Memory B cell (primary cell): Measurements from ENCODE around the gene TNS1.

Experiments used
- ATAC-seq: fragments of 150-1000 bp; cut with Tn5 transposase; 2 replicates; pipeline ENCODE4 v1.10.0; 2021; ENCODE audit warnings: low read depth, mild to moderate bottlenecking, moderate library complexity
- DNase-seq, 2 donors: peaks; one replicate each; pipeline ENCODE4 v3.0.0; 2022; ENCODE audit warnings: low spot score in 2 of 2
- H3K27ac Mint-ChIP-seq: one replicate; pipeline ENCODE4 v1.8.0; 2022; ENCODE audit warnings: mild to moderate bottlenecking, moderate library complexity, mixed read lengths
- H3K27me3 Mint-ChIP-seq: one replicate; pipeline ENCODE4 v1.8.0; 2022; ENCODE audit warnings: mixed read lengths
- H3K36me3 Mint-ChIP-seq: one replicate; pipeline ENCODE4 v1.8.0; 2022; ENCODE audit warnings: mild to moderate bottlenecking, mixed read lengths
- H3K4me1 Mint-ChIP-seq: one replicate; pipeline ENCODE4 v1.8.0; 2022; ENCODE audit warnings: mixed read lengths
- H3K4me3 Mint-ChIP-seq: one replicate; pipeline ENCODE4 v1.8.0; 2022; ENCODE audit warnings: mild to moderate bottlenecking, moderate library complexity, mixed read lengths
- H3K9me3 Mint-ChIP-seq: one replicate; pipeline ENCODE4 v1.8.0; 2022; ENCODE audit warnings: mixed read lengths

The TNS1 gene

DNA sequence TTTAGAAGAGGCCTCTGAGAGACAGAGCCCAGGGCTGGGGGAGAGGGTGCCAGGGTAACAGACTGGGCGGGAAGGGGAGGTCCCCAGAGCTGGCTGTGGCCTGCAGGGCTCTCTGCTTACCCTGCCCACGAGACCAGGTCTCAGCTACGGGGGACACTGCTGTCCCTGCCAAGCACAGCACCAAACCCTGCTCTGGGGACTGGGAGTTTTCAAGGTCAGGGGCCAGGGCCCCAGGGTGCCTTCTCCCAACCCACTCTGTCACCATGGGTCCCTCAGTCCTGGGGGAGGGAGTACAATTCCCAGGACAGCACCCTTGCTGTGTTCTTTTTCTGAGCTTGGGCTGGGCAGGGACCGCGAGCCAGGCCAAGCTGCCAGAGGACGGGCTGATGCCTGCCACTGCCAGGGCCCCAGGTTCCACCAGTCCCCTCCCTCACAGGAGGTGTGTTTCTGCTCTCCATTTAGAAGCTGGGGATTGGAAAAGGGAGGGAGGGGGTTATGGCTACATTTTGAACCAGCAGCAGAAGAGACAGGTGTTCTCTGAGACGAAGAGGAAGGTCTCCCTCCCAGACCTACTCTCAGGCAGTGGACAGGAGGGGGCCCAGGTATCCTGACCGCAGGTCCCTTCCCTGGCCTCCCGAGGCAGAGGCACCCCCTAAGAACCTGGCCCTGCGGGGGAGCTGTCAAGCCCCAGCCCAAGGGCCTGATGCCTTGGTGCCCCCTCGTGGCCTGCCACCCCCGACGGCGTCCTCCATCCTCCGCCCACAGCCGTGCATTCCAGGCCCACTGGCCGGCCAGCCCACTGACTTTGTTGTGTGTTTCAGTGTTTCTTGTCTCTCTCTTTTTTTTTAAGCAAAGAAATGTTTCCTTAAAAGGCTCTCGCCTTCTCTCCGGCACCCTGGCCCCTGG lies 80.4 kb downstream of the TNS1 start:
- Mint-ChIP-seq H3K27me3 (peaks cover 7% of the 10 kb centered on the region), H3K9me3 (no peaks in the 10 kb centered on the region), H3K4me1 (no peaks in the 10 kb centered on the region), H3K36me3 (no peaks in the 10 kb centered on the region), H3K4me3 (no peak overlapping the region), H3K27ac (no peak overlapping the region)
- no peak for ATAC-seq
- no peak for DNase-seq

DNA sequence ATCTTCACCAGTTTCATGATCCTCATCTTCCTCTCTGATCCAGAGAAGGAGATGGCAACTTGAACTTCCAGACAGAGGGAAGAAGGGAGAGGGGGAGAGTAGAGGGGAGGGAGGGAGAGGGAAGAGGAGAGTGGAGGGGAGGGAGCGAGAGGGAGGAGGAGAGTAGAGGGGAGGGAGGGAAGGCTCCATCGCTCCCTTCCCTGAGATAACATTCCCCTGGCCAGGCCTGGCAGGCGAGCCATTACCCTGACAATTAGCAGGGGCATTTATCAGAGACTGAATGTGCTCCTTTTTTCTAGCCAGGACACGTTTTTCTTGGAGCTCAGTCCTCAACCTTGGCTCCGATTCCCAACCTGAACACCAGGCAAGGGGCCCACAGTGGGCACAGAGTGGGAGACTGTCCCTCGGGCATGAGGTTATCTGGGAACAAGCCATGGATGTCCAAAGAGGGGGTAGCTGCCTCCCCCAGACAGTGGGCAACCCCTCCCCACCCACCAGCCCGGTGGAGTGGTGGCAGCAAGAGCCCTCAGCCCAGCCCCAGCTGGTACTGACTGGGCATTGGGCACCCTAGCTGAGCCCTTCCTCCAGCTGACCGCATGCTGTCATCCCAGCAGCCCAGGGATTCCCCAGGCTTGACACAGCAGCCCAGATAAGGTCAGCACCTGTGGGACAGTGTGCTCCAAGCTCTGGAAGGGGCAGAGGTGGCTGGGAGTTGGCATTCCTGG lies 81.8 kb downstream of the TNS1 start:
- H3K9me3 Mint-ChIP-seq, result no peaks in the 10 kb centered on the region
- no peak overlapping the region for H3K27ac Mint-ChIP-seq
- H3K4me3 Mint-ChIP-seq, result no peak overlapping the region
- no peaks in the 10 kb centered on the region for H3K4me1 Mint-ChIP-seq
- H3K27me3 Mint-ChIP-seq, result peaks cover 12% of the 10 kb centered on the region
- no peaks in the 10 kb centered on the region for H3K36me3 Mint-ChIP-seq
- ATAC-seq, result no peak
- no peak for DNase-seq

DNA sequence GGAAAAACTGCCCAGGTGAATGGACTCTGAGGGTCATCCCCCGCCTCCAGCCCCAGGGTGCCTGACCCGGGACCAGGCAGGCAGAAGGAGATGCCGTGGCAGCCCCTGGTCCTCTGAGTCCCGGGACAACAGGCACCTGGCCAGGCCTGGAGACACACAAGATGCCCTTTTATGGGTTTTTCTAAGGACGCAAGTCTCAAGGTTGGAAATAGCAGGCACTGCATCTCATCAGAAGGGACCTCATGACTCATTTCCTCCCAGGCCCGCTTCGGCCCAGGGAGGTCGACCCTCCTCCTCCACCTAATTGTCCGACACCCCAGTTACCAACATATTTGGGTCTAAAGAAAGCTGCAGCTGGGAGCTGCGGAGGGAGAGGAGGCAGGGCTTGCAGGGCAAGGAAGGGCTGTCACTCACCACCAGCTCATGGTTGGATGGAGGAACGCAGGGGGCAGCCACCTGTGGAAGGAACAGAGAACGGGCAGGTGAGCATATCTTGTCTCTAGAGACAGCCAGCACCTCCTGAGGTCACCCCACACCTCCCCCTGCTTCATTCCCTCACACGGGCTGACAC lies 82.9 kb downstream of the TNS1 start:
- no peaks in the 10 kb centered on the region for H3K9me3 Mint-ChIP-seq
- H3K4me3 Mint-ChIP-seq, result no peak overlapping the region
- H3K36me3 Mint-ChIP-seq, result no peaks in the 10 kb centered on the region
- no peak for ATAC-seq
- H3K27me3 Mint-ChIP-seq, result peaks cover 14% of the 10 kb centered on the region
- H3K4me1 Mint-ChIP-seq, result no peaks in the 10 kb centered on the region
- DNase-seq, result no peak
- H3K27ac Mint-ChIP-seq, result no peak overlapping the region

DNA sequence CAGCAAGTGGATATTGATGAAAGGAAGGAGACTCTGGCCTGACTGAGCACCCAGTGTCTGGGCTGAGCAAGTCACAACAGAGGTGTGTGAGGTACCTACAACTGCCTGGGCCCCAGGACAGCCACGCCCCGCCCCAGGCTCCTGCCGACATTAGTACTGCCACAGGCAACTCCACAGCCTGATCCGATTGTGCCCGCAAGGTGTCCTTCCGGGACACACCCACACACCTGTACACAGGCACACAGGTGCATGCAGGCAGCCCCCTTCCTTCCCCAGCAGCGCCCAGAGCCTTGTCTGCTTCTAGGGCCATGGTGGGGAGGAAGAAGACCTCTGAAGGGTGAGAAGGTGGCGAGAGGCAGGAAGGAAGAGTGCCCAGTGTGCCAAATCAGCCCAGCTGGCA lies 83.6 kb downstream of the TNS1 start:
- DNase-seq, result no peak
- Mint-ChIP-seq H3K9me3 (no peaks in the 10 kb centered on the region), H3K4me1 (no peaks in the 10 kb centered on the region), H3K27ac (no peak overlapping the region), H3K36me3 (no peaks in the 10 kb centered on the region), H3K27me3 (peaks cover 15% of the 10 kb centered on the region), H3K4me3 (no peak overlapping the region)
- no peak for ATAC-seq

DNA sequence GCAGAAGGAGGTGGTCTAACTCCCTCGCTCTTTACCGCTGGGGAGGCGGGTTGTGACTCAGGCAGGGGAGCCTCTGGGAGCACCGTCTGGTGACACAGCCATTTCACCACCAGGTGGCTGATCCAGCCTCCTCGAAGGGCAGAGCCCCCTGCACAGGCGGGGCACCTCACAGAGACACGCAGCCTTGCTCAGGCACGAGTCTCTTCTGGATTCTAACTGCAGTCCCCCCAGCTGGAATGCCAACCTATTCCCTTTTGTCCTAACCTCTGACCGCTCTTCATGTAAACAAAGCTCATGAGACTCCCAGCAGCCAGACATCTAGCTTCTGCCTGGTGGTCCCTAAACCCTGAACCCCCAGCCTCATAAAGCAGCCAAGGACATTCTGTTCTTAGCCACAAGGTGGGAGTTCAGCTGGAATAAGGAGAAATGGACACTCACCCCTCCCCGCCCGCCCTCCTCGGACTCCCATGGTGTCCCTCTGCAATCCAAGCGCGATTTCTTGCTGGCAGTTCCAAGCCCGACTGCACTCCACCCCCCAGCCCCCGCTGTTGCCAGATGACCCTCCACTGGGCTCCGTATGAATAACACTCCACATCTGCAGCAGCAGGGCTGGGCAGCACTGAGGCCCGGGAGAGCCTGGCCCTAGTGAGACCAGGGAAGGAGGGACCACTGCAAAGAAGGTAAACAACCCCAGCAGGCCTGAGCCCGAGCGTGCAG lies 84.3 kb downstream of the TNS1 start:
- H3K27me3 Mint-ChIP-seq, result peaks cover 14% of the 10 kb centered on the region
- H3K4me3 Mint-ChIP-seq, result no peak overlapping the region
- H3K4me1 Mint-ChIP-seq, result no peaks in the 10 kb centered on the region
- ATAC-seq (no peak), DNase-seq (no peak)
- no peaks in the 10 kb centered on the region for H3K9me3 Mint-ChIP-seq
- no peak overlapping the region for H3K27ac Mint-ChIP-seq
- no peaks in the 10 kb centered on the region for H3K36me3 Mint-ChIP-seq

DNA sequence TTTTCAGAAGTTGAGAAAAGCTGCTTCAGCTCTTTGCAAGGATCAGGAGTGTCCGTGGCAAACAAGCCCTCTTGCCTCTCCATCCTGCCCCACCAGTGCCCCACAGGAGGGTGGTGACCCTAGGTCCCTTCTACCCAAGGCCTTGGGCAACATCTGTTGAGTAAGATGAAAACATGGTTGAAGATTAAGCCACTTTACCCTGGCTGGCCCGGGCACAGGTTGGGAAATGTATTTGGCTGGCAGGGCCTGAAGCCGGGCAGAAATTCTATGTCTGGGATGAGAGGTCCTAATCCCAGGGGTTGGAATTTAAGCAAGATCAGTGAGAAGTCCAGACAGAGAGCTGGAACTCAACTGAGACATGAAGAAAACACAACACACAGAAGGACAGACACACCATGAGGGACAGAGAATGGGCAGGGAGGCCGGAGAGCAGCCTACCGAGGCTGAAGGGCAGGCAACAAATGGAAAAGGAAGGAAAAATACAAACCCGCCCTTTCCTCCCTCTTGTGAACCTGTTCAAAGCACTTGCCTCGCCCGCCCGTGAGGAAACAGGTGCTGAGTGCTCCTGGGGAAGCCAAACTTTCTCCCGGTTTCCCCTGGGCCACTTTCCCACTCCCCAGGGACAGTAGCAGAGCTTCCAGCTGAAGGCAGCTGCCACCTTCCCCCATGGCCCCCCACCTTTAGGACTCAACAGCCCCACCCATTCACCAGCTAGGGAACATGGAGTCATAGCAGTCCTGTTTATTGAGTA lies 86.1 kb downstream of the TNS1 start:
- Mint-ChIP-seq H3K27me3 (peaks cover 17% of the 10 kb centered on the region), H3K9me3 (no peaks in the 10 kb centered on the region), H3K4me3 (no peak overlapping the region)

DNA sequence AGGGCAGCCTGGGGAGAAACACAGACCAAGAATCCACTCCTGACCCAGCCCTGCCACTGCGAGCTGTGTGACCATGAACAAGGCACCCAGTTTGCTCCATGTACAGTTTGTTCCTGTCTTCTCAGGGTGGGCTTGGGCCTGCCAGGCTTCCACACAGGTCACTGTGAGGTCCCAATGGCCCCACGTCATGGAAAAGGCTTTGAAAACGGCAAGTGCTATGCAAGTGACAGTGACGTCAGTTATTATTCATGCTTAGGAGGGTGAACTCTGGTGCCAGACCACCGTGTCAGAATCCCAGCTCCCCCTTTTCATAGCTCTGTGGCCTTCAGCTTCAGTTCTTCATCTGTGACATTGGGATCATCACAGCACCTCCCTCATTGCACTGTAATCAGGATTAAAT lies 87.1 kb downstream of the TNS1 start:
- Mint-ChIP-seq H3K4me3 (no peak overlapping the region), H3K4me1 (no peaks in the 10 kb centered on the region), H3K36me3 (no peaks in the 10 kb centered on the region), H3K27me3 (peaks cover 20% of the 10 kb centered on the region), H3K27ac (no peak overlapping the region), H3K9me3 (no peaks in the 10 kb centered on the region)
- ATAC-seq, result no peak
- DNase-seq, result no peak

More for the DNA sequence above, 86.1 kb downstream of the TNS1 start:
- DNase-seq, result no peak
- no peak for ATAC-seq
- no peaks in the 10 kb centered on the region for H3K36me3 Mint-ChIP-seq
- H3K4me1 Mint-ChIP-seq, result no peaks in the 10 kb centered on the region
- no peak overlapping the region for H3K27ac Mint-ChIP-seq

DNA sequence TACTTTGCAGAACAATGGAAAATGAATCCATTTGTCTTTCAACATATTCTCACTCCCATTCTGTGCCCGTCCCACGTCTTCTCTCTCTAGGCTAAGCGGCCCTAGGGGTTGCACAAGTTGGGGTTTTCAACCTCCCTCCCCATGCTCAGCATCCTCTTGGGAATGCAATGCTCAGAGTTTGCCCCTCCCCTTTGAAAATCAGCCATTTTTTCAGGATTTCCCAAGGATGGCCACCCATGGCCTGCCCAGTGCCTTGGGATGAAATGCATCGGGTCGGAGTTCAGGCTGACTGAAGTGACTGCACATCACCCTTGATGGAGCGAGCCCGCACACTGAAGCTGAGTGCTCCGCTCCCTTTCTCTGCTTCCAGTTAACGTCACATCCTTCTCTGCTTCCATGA lies 87.9 kb downstream of the TNS1 start:
- Mint-ChIP-seq H3K27ac (no peak overlapping the region), H3K9me3 (no peaks in the 10 kb centered on the region), H3K4me1 (no peaks in the 10 kb centered on the region), H3K36me3 (no peaks in the 10 kb centered on the region), H3K27me3 (peaks cover 23% of the 10 kb centered on the region), H3K4me3 (no peak overlapping the region)
- ATAC-seq (no peak), DNase-seq (no peak)

DNA sequence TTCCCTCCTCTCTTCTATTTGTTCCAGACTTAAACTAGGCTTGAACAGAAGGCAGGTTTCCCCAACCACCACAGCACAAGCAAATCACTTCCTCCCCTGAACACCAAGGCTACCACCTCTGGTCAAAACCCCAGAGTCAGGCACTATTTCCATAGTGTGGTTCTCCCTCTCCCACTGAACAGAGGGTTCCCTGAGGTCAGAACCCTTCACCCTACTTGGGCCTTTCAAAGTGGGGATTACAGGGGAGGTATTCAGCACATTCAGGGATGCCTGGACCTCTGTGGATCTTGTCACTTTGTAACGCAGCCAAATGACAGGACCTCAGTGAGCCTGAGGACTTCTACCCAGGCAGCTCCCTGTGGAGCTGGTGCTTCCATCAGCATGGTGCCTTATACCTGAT lies 88.7 kb downstream of the TNS1 start:
- ATAC-seq, result no peak
- no peak for DNase-seq
- Mint-ChIP-seq H3K9me3 (no peaks in the 10 kb centered on the region), H3K4me3 (no peak overlapping the region), H3K27ac (no peak overlapping the region), H3K36me3 (no peaks in the 10 kb centered on the region), H3K27me3 (peaks cover 21% of the 10 kb centered on the region), H3K4me1 (no peaks in the 10 kb centered on the region)

DNA sequence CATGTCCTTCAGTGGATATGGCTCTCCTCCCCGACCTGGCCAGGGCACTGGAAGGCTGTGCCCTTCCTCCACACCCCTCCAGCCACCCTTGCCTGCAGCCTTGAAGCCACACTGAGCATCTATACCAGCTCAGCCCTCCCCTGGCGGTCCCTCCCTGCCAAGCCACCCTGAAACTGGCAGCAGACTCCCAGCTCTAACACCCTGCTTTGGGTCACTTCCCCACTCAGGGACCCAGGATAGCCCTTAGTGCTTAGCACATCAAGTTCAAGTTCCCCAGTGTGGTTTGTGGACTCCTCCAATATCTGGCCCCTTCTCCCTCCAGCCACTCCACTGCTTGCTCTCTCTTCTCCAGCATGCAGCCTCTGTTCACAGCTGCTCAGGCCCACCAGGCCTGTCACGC lies 89.4 kb downstream of the TNS1 start:
- peaks cover 21% of the 10 kb centered on the region for H3K27me3 Mint-ChIP-seq
- DNase-seq (no peak), ATAC-seq (no peak)
- no peaks in the 10 kb centered on the region for H3K36me3 Mint-ChIP-seq
- H3K27ac Mint-ChIP-seq, result no peak overlapping the region
- no peak overlapping the region for H3K4me3 Mint-ChIP-seq
- H3K9me3 Mint-ChIP-seq, result no peaks in the 10 kb centered on the region
- no peaks in the 10 kb centered on the region for H3K4me1 Mint-ChIP-seq

DNA sequence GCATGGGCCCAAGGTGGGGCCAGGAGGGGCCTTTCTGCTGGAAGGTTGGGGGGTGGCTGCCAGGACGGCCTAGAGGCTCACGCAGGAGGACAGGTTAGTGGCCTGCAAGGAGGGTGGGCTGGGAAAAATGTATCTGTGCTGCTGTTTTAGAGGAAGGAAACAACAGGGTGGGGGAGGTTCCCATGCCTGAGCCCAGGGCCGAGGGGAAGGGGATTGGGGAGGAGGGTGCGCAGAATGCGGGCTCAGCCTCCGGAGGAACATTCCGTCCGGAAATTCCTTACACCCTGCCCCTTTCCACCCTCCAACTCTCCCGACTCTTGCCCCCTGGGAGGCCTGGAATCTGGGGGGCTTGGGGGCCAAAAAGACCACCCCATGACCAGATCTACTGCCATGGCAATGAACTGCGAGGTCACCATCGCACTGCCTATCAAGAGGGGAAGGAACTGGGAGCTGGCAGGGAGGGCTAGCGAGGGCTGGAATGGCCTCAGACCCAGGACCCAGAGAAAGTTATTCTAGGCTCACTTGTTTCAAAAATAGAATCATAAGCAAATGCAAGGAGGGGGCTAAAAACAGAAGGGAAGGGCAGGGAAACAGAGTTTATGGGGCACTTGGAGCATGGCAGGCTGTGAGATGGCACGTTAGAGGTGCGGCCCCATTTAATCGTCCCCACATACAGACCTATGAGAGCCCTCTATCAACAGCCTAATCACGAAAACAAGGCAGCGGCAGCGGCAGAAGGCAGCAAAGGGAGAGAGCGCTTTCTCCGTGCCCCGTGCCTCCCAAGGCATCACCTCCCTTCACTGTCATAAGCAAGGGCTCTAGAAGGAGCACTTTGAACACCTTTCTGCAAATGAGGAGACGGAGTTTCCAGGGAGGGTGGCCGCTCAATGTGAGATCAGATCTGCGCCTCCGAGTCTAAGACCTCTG lies 90.4 kb downstream of the TNS1 start:
- Mint-ChIP-seq H3K27me3 (peaks cover 26% of the 10 kb centered on the region), H3K27ac (no peak overlapping the region), H3K36me3 (no peaks in the 10 kb centered on the region), H3K9me3 (no peaks in the 10 kb centered on the region), H3K4me3 (no peak overlapping the region), H3K4me1 (no peaks in the 10 kb centered on the region)
- DNase-seq, result no peak
- no peak for ATAC-seq

DNA sequence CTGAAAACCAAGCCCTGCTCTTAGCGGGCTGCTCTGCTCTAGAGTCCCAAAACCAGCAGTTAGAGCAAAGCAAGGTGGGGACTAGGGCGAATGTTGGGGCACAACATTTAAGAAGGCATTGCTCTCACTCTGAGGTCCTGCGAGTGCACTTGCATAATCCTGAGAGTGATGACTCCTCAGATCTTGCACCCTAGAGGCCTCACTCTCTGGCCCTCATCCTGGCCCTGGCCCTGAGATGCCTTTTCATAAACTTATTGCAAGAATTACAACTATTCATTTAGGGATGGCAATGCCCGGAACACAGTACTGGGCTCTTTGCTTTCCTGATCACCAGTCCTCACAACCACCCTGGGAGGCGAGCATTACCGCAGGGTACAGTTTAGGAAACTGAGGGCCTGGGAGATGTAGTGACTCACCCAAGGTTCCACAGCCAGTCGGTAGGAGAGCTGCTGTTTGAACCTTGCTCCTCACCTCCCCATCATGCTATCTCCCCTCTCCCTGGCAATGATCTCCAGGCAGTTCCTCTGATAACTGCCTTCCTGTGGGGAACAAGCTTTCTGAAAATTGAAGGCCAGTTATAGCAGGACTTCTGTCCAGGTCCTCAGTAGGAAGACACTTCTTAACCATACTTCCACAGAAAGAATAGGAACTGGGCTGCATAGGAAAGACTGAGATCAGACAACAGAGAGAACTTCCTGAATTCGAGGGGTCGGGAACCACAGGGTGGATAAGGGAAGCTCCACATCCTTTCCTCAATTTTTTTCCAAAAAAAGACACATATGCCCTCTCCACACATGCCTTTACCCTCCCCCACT lies 91.3 kb downstream of the TNS1 start:
- Mint-ChIP-seq H3K4me3 (no peak overlapping the region), H3K36me3 (no peaks in the 10 kb centered on the region)

More for the DNA sequence above, 91.3 kb downstream of the TNS1 start:
- DNase-seq, result no peak
- H3K4me1 Mint-ChIP-seq, result peaks cover 2% of the 10 kb centered on the region
- H3K27ac Mint-ChIP-seq, result no peak overlapping the region
- peaks cover 25% of the 10 kb centered on the region for H3K27me3 Mint-ChIP-seq
- no peak for ATAC-seq
- no peaks in the 10 kb centered on the region for H3K9me3 Mint-ChIP-seq
